Liver (tissue), 9 donors: ENCODE data around the gene PDE4D. TPM values are rescaled to one million over a fixed set of nuclear protein-coding genes. Genes with fewer than 3 reads are reported as not detected.

ENCODE experiments used
- DNase-seq: peaks from one replicate; pipeline ENCODE4 v3.0.0-alpha.2; 2017; ENCODE audit warnings: low spot score
- H3K27ac ChIP-seq, 2 donors: one replicate each; pipeline ENCODE4 v1.7.0; 2013; ENCODE audit warnings: inconsistent platforms in 2 of 2, low read length in 2 of 2, control low read depth in 1 of 2, low read depth in 1 of 2, mild to moderate bottlenecking in 1 of 2
- H3K27me3 ChIP-seq, 4 donors: one replicate each; pipeline versions ENCODE4 v1.6.1 to v1.7.0; 2013; ENCODE audit warnings: low read length in 3 of 4, inconsistent platforms in 1 of 4, mild to moderate bottlenecking in 1 of 4, moderate library complexity in 1 of 4; ENCODE audit not compliant: control insufficient read depth in 4 of 4, insufficient read depth in 4 of 4
- H3K36me3 ChIP-seq, 4 donors: one replicate each; pipeline versions ENCODE4 v1.6.1 to v1.7.0; 2013; ENCODE audit warnings: low read length in 3 of 4, mild to moderate bottlenecking in 3 of 4, low read depth in 1 of 4, moderate library complexity in 1 of 4; ENCODE audit not compliant: control insufficient read depth in 4 of 4, insufficient read depth in 3 of 4
- H3K4me1 ChIP-seq, 4 donors: one replicate each; pipeline versions ENCODE4 v1.6.1 to v1.7.0; 2013; ENCODE audit warnings: low read length in 3 of 4, mild to moderate bottlenecking in 3 of 4, moderate library complexity in 1 of 4; ENCODE audit not compliant: control insufficient read depth in 4 of 4, insufficient read depth in 4 of 4
- H3K4me3 ChIP-seq, 3 donors: one replicate each; pipeline versions ENCODE4 v1.6.1 to v1.7.0; 2013; ENCODE audit warnings: low read length in 3 of 3, control low read depth in 1 of 3, low read depth in 1 of 3, mild to moderate bottlenecking in 1 of 3
- H3K9ac ChIP-seq, 2 donors: one replicate each; pipeline ENCODE4 v1.7.0; 2013; ENCODE audit warnings: low read length in 2 of 2, mild to moderate bottlenecking in 2 of 2, moderate library complexity in 2 of 2, control low read depth in 1 of 2, low read depth in 1 of 2
- H3K9me3 ChIP-seq, 4 donors: one replicate each; pipeline versions ENCODE4 v1.6.1 to v1.7.0; 2013; ENCODE audit warnings: low read length in 3 of 4; ENCODE audit not compliant: control insufficient read depth in 4 of 4
- EGR1 ChIP-seq, 2 donors: IDR thresholded peaks; 2 replicates each; pipeline ENCODE4 v1.6.1; 2016 to 2018; ENCODE audit warnings: antibody characterized with exemption in 2 of 2, low read depth in 2 of 2
- FOXA1 ChIP-seq: IDR thresholded peaks from 2 replicates; pipeline ENCODE4 v1.6.1; 2016; ENCODE audit warnings: antibody characterized with exemption
- FOXA2 ChIP-seq: IDR thresholded peaks from 2 replicates; pipeline ENCODE4 v1.6.1; 2016; ENCODE audit warnings: antibody characterized with exemption
- GABPA ChIP-seq, 2 donors: IDR thresholded peaks in 1 of 2; conservative IDR thresholded peaks in 1 of 2; 2 replicates each; pipeline ENCODE4 v1.6.1; 2016; ENCODE audit warnings: antibody characterized with exemption in 2 of 2, mild to moderate bottlenecking in 1 of 2, moderate library complexity in 1 of 2
- HNF4A ChIP-seq, 2 donors: conservative IDR thresholded peaks; 2 replicates each; pipeline ENCODE4 v1.6.1; 2016; ENCODE audit warnings: antibody characterized with exemption in 2 of 2, mild to moderate bottlenecking in 2 of 2
- HNF4G ChIP-seq: IDR thresholded peaks from 2 replicates; pipeline ENCODE4 v1.6.1; 2016; ENCODE audit warnings: antibody characterized with exemption
- JUND ChIP-seq, 2 donors: IDR thresholded peaks; 2 replicates each; pipeline ENCODE4 v1.6.1; 2016; ENCODE audit warnings: antibody characterized with exemption in 2 of 2
- NR2F2 ChIP-seq: IDR thresholded peaks from 2 replicates; pipeline ENCODE4 v1.6.1; 2016; ENCODE audit warnings: antibody characterized with exemption
- RAD21 ChIP-seq, 2 donors: IDR thresholded peaks; 2 replicates each; pipeline ENCODE4 v1.6.1; 2016; ENCODE audit warnings: antibody characterized with exemption in 2 of 2, mild to moderate bottlenecking in 2 of 2
- RXRA ChIP-seq, 2 donors: IDR thresholded peaks; 2 replicates each; pipeline ENCODE4 v1.6.1; 2017 to 2018; ENCODE audit warnings: antibody characterized with exemption in 2 of 2, mild to moderate bottlenecking in 1 of 2
- SP1 ChIP-seq: IDR thresholded peaks from 2 replicates; pipeline ENCODE4 v1.6.1; 2018; ENCODE audit warnings: antibody characterized with exemption, mild to moderate bottlenecking
- TAF1 ChIP-seq: conservative IDR thresholded peaks from 2 replicates; pipeline ENCODE4 v1.6.1; 2016; ENCODE audit warnings: antibody characterized with exemption, mild to moderate bottlenecking
- YY1 ChIP-seq: IDR thresholded peaks from 2 replicates; pipeline ENCODE4 v1.6.1; 2016; ENCODE audit warnings: antibody characterized with exemption, mild to moderate bottlenecking
- WGBS: extraction: QIAGEN DNeasy Blood & Tissue Kit; methylation state at CpG from one replicate; pipeline ENCODE4 v1.1.7; 2013; 5-methylcytosine and 5-hydroxymethylcytosine counted together
- polyA plus RNA-seq, 2 donors: library from polyadenylated mRNA; stranded (reverse) in 1 of 2; unstranded in 1 of 2; fragments of 200-250 nt in 1 of 2; fragments of >200 nt in 1 of 2; fragmentation: Nextera tagmentation in 1 of 2; extraction: Ambion mirVana in 1 of 2; gene quantifications; one replicate each; pipeline versions ENCODE4 v1.2.1 to v1.2.3, GENCODE V29; 2013 to 2015
- total RNA-seq, 2 donors: library from RNA; depleted of rRNA; stranded (reverse); fragments of >200 nt; gene quantifications; one replicate each; pipeline ENCODE4 v1.2.3, GENCODE V29; 2014
- TF ChIP-seq, protein P1 (sequence below): IDR thresholded peaks from 2 replicates; pipeline ENCODE4 v1.6.1; 2016; ENCODE audit warnings: antibody characterized with exemption
- TF ChIP-seq, protein P2 (sequence below): IDR thresholded peaks from 2 replicates; pipeline ENCODE4 v1.6.1; 2016; ENCODE audit warnings: antibody characterized with exemption
- TF ChIP-seq, protein P3 (sequence below): IDR thresholded peaks from 2 replicates; pipeline ENCODE4 v1.6.1; 2016; ENCODE audit warnings: antibody characterized with exemption, mild to moderate bottlenecking
- TF ChIP-seq, protein P4 (sequence below): IDR thresholded peaks from 2 replicates; pipeline ENCODE4 v1.6.1; 2016; ENCODE audit warnings: antibody characterized with exemption
- TF ChIP-seq, protein P5 (sequence below): fragments of 150-350 bp; IDR thresholded peaks from 2 replicates; pipeline ENCODE4 v1.5.1; 2017; ENCODE audit warnings: improper control_type of control experiment, low read depth, low read length; ENCODE audit not compliant: missing input control
- donor health status: healthy.
- donor health status: healthy.
- donor health status: healthy.
- donor health status: healthy.
- donor health status: healthy.

Gene PDE4D
- total and polyA plus RNA-seq, 4 donors: 0.67 to 11.9 (median 6.5) TPM

DNA sequence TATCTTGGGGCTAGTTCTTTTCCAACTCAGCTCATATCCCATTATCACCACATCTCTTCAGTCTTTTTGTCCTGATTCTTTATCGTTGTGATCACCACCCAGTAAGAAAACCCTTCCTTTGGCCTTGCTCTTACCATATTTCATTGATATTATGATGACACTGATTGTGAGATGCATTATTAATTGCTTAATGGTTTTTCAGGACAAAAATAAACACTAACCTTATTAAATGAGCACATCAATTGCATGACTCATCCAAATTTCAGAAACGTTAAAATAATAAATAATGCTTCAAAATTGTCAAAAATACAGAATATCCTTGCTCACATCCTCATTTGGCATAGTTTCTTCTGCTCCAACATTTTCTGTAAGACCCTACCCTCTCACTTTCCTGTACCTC, 270.7 kb downstream of the PDE4D start:
- Histone ChIP-seq H3K36me3 (no peaks in the 10 kb centered on the region), H3K4me3 (no peak overlapping the region), H3K27me3 (no peaks in the 10 kb centered on the region), H3K4me1 (no peaks in the 10 kb centered on the region), H3K27ac (no peak overlapping the region), H3K9ac (no peak overlapping the region), H3K9me3 (no peaks in the 10 kb centered on the region)
- DNase-seq: no peak
- TF ChIP-seq GABPA (IDR thresholded peaks at IDR 0.05 in 1 of 2, conservative IDR thresholded peaks at IDR 0.05 in 1 of 2) (no peak), HNF4G (no peak), JUND (IDR thresholded peaks at IDR 0.05) (no peak), FOXA1 (no peak), HNF4A (conservative IDR thresholded peaks at IDR 0.05) (no peak), NR2F2 (no peak), FOXA2 (no peak), YY1 (no peak), RAD21 (IDR thresholded peaks at IDR 0.05) (no peak)
- TF ChIP-seq, protein P1, sequence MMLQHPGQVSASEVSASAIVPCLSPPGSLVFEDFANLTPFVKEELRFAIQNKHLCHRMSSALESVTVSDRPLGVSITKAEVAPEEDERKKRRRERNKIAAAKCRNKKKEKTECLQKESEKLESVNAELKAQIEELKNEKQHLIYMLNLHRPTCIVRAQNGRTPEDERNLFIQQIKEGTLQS: no peak
- TF ChIP-seq, protein P2, sequence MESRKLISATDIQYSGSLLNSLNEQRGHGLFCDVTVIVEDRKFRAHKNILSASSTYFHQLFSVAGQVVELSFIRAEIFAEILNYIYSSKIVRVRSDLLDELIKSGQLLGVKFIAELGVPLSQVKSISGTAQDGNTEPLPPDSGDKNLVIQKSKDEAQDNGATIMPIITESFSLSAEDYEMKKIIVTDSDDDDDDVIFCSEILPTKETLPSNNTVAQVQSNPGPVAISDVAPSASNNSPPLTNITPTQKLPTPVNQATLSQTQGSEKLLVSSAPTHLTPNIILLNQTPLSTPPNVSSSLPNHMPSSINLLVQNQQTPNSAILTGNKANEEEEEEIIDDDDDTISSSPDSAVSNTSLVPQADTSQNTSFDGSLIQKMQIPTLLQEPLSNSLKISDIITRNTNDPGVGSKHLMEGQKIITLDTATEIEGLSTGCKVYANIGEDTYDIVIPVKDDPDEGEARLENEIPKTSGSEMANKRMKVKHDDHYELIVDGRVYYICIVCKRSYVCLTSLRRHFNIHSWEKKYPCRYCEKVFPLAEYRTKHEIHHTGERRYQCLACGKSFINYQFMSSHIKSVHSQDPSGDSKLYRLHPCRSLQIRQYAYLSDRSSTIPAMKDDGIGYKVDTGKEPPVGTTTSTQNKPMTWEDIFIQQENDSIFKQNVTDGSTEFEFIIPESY: no peak
- TF ChIP-seq, protein P3, sequence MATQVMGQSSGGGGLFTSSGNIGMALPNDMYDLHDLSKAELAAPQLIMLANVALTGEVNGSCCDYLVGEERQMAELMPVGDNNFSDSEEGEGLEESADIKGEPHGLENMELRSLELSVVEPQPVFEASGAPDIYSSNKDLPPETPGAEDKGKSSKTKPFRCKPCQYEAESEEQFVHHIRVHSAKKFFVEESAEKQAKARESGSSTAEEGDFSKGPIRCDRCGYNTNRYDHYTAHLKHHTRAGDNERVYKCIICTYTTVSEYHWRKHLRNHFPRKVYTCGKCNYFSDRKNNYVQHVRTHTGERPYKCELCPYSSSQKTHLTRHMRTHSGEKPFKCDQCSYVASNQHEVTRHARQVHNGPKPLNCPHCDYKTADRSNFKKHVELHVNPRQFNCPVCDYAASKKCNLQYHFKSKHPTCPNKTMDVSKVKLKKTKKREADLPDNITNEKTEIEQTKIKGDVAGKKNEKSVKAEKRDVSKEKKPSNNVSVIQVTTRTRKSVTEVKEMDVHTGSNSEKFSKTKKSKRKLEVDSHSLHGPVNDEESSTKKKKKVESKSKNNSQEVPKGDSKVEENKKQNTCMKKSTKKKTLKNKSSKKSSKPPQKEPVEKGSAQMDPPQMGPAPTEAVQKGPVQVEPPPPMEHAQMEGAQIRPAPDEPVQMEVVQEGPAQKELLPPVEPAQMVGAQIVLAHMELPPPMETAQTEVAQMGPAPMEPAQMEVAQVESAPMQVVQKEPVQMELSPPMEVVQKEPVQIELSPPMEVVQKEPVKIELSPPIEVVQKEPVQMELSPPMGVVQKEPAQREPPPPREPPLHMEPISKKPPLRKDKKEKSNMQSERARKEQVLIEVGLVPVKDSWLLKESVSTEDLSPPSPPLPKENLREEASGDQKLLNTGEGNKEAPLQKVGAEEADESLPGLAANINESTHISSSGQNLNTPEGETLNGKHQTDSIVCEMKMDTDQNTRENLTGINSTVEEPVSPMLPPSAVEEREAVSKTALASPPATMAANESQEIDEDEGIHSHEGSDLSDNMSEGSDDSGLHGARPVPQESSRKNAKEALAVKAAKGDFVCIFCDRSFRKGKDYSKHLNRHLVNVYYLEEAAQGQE: no peak
- WGBS: 80% methylated on average over 2 of the region's 2 CpGs

DNA sequence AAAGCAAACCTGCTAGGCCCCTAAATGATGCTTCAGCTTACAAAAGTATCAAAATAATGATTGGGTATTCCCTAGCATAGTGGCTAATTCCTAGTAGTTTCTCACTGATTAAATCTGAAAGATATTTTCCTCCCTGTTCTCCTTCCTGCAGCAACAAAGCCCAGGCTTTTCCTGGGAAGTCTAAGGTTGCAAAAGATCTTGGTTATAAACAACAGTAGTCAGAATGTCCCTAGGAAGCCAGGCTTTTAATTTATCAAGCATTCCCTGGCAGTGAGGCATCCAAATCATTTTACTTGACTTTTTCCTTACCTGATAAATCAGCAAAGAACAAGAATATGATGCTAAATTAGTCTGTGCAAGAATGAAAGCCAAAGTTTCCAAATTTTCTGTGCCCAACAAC, 272.0 kb downstream of the PDE4D start:
- no peak overlapping the region for H3K4me3 ChIP-seq
- no peaks in the 10 kb centered on the region for H3K27me3 ChIP-seq
- no peak for DNase-seq
- no peak for TF ChIP-seq NR2F2
- no peak for TF ChIP-seq RAD21 (IDR thresholded peaks at IDR 0.05)
- TF ChIP-seq, protein P1: no peak
- TF ChIP-seq, protein P2: no peak
- no peak for TF ChIP-seq YY1
- TF ChIP-seq GABPA (IDR thresholded peaks at IDR 0.05 in 1 of 2, conservative IDR thresholded peaks at IDR 0.05 in 1 of 2): no peak
- TF ChIP-seq JUND (IDR thresholded peaks at IDR 0.05): no peak
- no peak for TF ChIP-seq TAF1
- no peak for TF ChIP-seq FOXA2
- no peak for TF ChIP-seq RXRA (IDR thresholded peaks at IDR 0.05)
- no peak for TF ChIP-seq HNF4A (conservative IDR thresholded peaks at IDR 0.05)
- no peak for TF ChIP-seq SP1
- TF ChIP-seq, protein P4, sequence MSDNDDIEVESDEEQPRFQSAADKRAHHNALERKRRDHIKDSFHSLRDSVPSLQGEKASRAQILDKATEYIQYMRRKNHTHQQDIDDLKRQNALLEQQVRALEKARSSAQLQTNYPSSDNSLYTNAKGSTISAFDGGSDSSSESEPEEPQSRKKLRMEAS: no peak
- TF ChIP-seq, protein P5, sequence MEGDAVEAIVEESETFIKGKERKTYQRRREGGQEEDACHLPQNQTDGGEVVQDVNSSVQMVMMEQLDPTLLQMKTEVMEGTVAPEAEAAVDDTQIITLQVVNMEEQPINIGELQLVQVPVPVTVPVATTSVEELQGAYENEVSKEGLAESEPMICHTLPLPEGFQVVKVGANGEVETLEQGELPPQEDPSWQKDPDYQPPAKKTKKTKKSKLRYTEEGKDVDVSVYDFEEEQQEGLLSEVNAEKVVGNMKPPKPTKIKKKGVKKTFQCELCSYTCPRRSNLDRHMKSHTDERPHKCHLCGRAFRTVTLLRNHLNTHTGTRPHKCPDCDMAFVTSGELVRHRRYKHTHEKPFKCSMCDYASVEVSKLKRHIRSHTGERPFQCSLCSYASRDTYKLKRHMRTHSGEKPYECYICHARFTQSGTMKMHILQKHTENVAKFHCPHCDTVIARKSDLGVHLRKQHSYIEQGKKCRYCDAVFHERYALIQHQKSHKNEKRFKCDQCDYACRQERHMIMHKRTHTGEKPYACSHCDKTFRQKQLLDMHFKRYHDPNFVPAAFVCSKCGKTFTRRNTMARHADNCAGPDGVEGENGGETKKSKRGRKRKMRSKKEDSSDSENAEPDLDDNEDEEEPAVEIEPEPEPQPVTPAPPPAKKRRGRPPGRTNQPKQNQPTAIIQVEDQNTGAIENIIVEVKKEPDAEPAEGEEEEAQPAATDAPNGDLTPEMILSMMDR: no peak
- no peak for TF ChIP-seq HNF4G
- no peak for TF ChIP-seq FOXA1
- TF ChIP-seq EGR1 (IDR thresholded peaks at IDR 0.05; ENCODE audit: low read depth in 2 of 2): no peak
- no peaks in the 10 kb centered on the region for H3K9me3 ChIP-seq
- H3K4me1 ChIP-seq: no peaks in the 10 kb centered on the region
- no peak overlapping the region for H3K27ac ChIP-seq
- H3K9ac ChIP-seq: no peak overlapping the region
- H3K36me3 ChIP-seq: no peaks in the 10 kb centered on the region
